Type B pancreatic cell (in vitro differentiated cells): ENCODE results near the gene DBH. TPM values are rescaled to one million over a fixed set of nuclear protein-coding genes. Genes with fewer than 3 reads are reported as not detected.

ENCODE experiments used
- DNase-seq: peaks from one replicate; pipeline ENCODE4 v3.0.0; 2021; ENCODE audit warnings: mixed read lengths; ENCODE audit not compliant: unreplicated experiment; ENCODE audit errors: extremely low spot score
- H3K27ac Mint-ChIP-seq: 2 replicates; pipeline ENCODE4 v1.8.0; 2021; ENCODE audit warnings: mild to moderate bottlenecking, mixed read lengths
- H3K27me3 Mint-ChIP-seq: 2 replicates; pipeline ENCODE4 v1.8.0; 2021; ENCODE audit warnings: mixed read lengths
- H3K36me3 Mint-ChIP-seq: 2 replicates; pipeline ENCODE4 v1.8.0; 2021; ENCODE audit warnings: mixed read lengths
- H3K4me1 Mint-ChIP-seq: one replicate; pipeline ENCODE4 v1.8.0; 2021; ENCODE audit warnings: mixed read lengths; ENCODE audit not compliant: unreplicated experiment
- H3K4me3 Mint-ChIP-seq: 2 replicates; pipeline ENCODE4 v1.8.0; 2021; ENCODE audit warnings: mild to moderate bottlenecking, mixed read lengths
- H3K9me3 Mint-ChIP-seq: 2 replicates; pipeline ENCODE4 v1.8.0; 2021; ENCODE audit warnings: mixed read lengths
- CTCF ChIP-seq: fragments of 200-600 bp; sonication (generic); conservative IDR thresholded peaks from 2 replicates; pipeline ENCODE4 v1.5.0; 2021; ENCODE audit warnings: antibody characterized with exemption, mild to moderate bottlenecking
- total RNA-seq: library from RNA; stranded (reverse); gene quantifications from 2 replicates; pipeline ENCODE4 v1.2.1, GENCODE V29; 2021; ENCODE audit warnings: low replicate concordance

Gene DBH
- total RNA-seq, 1 donor from 2014 or later: 0.12 TPM

- peaks cover 13% of the 10 kb centered on the region for H3K4me1 Mint-ChIP-seq
- no peak for TF ChIP-seq CTCF
- H3K36me3 Mint-ChIP-seq: no peaks in the 10 kb centered on the region
- no peak for DNase-seq
- H3K4me3 Mint-ChIP-seq: no peak overlapping the region
- H3K27ac Mint-ChIP-seq: no peak overlapping the region
- H3K9me3 Mint-ChIP-seq: no peaks in the 10 kb centered on the region
- H3K27me3 Mint-ChIP-seq: no peaks in the 10 kb centered on the region
These were observed 40.3 kb downstream of the DBH start for GRCh38 chr9:133676450-133676849.

DNA sequence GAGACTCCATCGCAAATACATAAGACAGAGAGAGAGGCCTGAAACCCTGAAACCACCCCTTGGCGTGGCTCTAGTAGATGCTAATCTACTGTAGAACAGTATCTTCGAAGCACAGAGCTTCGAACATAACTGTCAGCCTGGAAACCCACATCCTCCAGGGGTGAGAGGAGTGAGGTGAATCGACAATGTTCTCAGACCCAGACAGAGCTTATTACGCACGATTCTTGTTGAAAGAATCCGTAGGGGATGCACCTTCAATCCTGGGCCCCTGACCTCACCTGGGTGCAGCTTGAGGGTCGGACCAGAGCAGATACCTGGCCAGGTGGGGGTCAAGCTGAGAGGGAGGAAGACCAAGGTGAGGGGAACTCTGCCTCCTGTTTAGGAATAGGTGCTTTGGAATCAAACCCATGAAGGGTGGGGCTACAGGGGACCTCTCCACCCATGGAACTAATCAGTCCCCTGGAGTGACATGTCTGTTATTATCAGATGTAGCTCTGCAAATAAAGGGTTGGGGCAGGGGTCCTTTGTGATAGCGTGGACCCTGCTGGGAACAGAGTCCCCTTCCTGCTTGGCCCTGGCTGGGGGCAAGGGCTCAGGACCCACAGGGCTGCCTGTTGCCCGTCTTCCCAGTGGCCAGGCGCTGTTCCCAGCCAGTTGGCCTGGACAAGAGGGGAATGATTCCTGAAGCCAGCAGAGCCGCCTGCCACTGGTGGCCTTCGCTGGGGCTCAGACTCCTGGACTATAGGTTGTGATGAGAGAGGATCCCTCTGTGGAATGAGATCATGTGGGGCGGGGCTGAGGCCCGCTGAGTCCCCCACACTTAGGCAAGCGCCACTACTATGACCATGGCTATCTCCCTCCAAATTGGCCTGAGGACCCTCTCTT lies 41.2 kb downstream of the DBH start:
- Mint-ChIP-seq H3K27me3 (no peaks in the 10 kb centered on the region), H3K9me3 (no peaks in the 10 kb centered on the region), H3K4me1 (peaks cover 13% of the 10 kb centered on the region), H3K4me3 (no peak overlapping the region), H3K36me3 (no peaks in the 10 kb centered on the region), H3K27ac (no peak overlapping the region)
- no peak for DNase-seq
- TF ChIP-seq CTCF: no peak

DNA sequence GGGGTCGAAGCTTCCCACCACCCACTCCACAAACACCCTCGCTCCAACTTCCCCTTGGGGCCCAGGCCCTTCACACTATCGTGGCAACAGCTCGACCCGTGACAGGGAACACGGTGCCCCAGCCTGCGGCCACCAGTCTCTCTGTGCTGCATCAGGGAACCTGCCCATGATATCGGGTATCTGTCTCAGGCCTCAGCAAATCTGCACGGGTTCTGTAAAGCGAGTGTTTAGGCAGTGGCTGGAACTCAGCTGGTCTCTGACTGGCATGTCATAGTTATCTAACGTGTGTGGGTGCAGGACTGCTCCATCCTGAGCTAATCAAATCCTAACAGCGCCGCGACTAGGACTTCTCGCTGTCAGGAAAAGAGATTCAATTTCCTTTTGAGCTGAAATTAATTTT lies 42.9 kb downstream of the DBH start:
- Mint-ChIP-seq H3K27me3 (no peaks in the 10 kb centered on the region), H3K27ac (no peak overlapping the region), H3K4me3 (no peak overlapping the region), H3K4me1 (peaks cover 14% of the 10 kb centered on the region), H3K9me3 (no peaks in the 10 kb centered on the region), H3K36me3 (no peaks in the 10 kb centered on the region)
- no peak for DNase-seq
- TF ChIP-seq CTCF: no peak

GRCh38 chr9:133679466-133680061 lies 43.4 kb downstream of the DBH start:
- no peak for DNase-seq
- H3K27me3 Mint-ChIP-seq: no peaks in the 10 kb centered on the region
- no peak overlapping the region for H3K4me3 Mint-ChIP-seq
- H3K4me1 Mint-ChIP-seq: peaks cover 14% of the 10 kb centered on the region
- no peaks in the 10 kb centered on the region for H3K9me3 Mint-ChIP-seq
- no peaks in the 10 kb centered on the region for H3K36me3 Mint-ChIP-seq
- no peak overlapping the region for H3K27ac Mint-ChIP-seq
- no peak for TF ChIP-seq CTCF

GRCh38 chr9:133680250-133680975 lies 44.2 kb downstream of the DBH start:
- H3K4me3 Mint-ChIP-seq: no peak overlapping the region
- H3K4me1 Mint-ChIP-seq: peaks cover 14% of the 10 kb centered on the region
- TF ChIP-seq CTCF: no peak
- no peak overlapping the region for H3K27ac Mint-ChIP-seq
- DNase-seq: no peak
- H3K27me3 Mint-ChIP-seq: no peaks in the 10 kb centered on the region
- no peaks in the 10 kb centered on the region for H3K36me3 Mint-ChIP-seq
- no peaks in the 10 kb centered on the region for H3K9me3 Mint-ChIP-seq
